Mononuclear cell (primary cell): ENCODE results near the gene KCNA10. TPM values are rescaled to one million over a fixed set of nuclear protein-coding genes. Genes with fewer than 3 reads are reported as not detected.

Experiments used
- H3K27me3 ChIP-seq: 2 replicates; pipeline ENCODE4 v1.6.0; 2011; ENCODE audit warnings: low read length, control low read depth; ENCODE audit not compliant: insufficient read depth
- H3K4me1 ChIP-seq: 2 replicates; pipeline ENCODE4 v1.5.1; 2011; ENCODE audit warnings: mild to moderate bottlenecking, low read length, control low read depth; ENCODE audit not compliant: insufficient read depth
- H3K4me3 ChIP-seq: 2 replicates; pipeline ENCODE4 v1.5.1; 2011; ENCODE audit warnings: mild to moderate bottlenecking, low read length, moderate library complexity
- H3K9me3 ChIP-seq: 2 replicates; pipeline ENCODE4 v1.5.1; 2011; ENCODE audit warnings: low read depth, mild to moderate bottlenecking, control low read depth, low read length
- total RNA-seq: library from RNA; depleted of rRNA; stranded (reverse); fragments of >200 nt; gene quantifications from one replicate; pipeline ENCODE4 v1.2.3, GENCODE V29; 2012

The KCNA10 gene
- total RNA-seq, 1 donor = not detected

GRCh38 chr1:110544753-110545152, 25.8 kb upstream of the KCNA10 start:
- Histone ChIP-seq H3K27me3 (no peaks in the 10 kb centered on the region), H3K4me3 (no peak overlapping the region), H3K4me1 (no peaks in the 10 kb centered on the region), H3K9me3 (no peaks in the 10 kb centered on the region)

GRCh38 chr1:110542725-110543124, 23.8 kb upstream of the KCNA10 start:
- no peaks in the 10 kb centered on the region for H3K9me3 ChIP-seq
- no peaks in the 10 kb centered on the region for H3K4me1 ChIP-seq
- no peak overlapping the region for H3K4me3 ChIP-seq
- no peaks in the 10 kb centered on the region for H3K27me3 ChIP-seq

- H3K4me1 ChIP-seq = no peaks in the 10 kb centered on the region
- H3K27me3 ChIP-seq = no peaks in the 10 kb centered on the region
- no peaks in the 10 kb centered on the region for H3K9me3 ChIP-seq
- no peak overlapping the region for H3K4me3 ChIP-seq
These were observed 23.0 kb upstream of the KCNA10 start for GRCh38 chr1:110541906-110542395.

- H3K9me3 ChIP-seq = no peaks in the 10 kb centered on the region
- H3K27me3 ChIP-seq = no peaks in the 10 kb centered on the region
- H3K4me1 ChIP-seq = no peaks in the 10 kb centered on the region
- no peak overlapping the region for H3K4me3 ChIP-seq
These were observed 22.1 kb upstream of the KCNA10 start for GRCh38 chr1:110540891-110541685.

- Histone ChIP-seq H3K4me3 (no peak overlapping the region), H3K9me3 (no peaks in the 10 kb centered on the region), H3K4me1 (no peaks in the 10 kb centered on the region), H3K27me3 (no peaks in the 10 kb centered on the region)
These were observed 19.9 kb upstream of the KCNA10 start for GRCh38 chr1:110538921-110539320.

- no peak overlapping the region for H3K4me3 ChIP-seq
- H3K27me3 ChIP-seq = no peaks in the 10 kb centered on the region
- H3K4me1 ChIP-seq = no peaks in the 10 kb centered on the region
- H3K9me3 ChIP-seq = no peaks in the 10 kb centered on the region
These were observed 19.1 kb upstream of the KCNA10 start for GRCh38 chr1:110538075-110538474.

GRCh38 chr1:110535985-110536384, 17.0 kb upstream of the KCNA10 start:
- no peak overlapping the region for H3K4me3 ChIP-seq
- H3K9me3 ChIP-seq = no peaks in the 10 kb centered on the region
- no peaks in the 10 kb centered on the region for H3K27me3 ChIP-seq
- H3K4me1 ChIP-seq = no peaks in the 10 kb centered on the region

- H3K4me1 ChIP-seq = no peaks in the 10 kb centered on the region
- H3K27me3 ChIP-seq = peaks cover 2% of the 10 kb centered on the region
- H3K9me3 ChIP-seq = no peaks in the 10 kb centered on the region
- no peak overlapping the region for H3K4me3 ChIP-seq
These were observed 14.3 kb upstream of the KCNA10 start for GRCh38 chr1:110533230-110533629.

- Histone ChIP-seq H3K27me3 (peaks cover 2% of the 10 kb centered on the region), H3K4me1 (no peaks in the 10 kb centered on the region), H3K4me3 (no peak overlapping the region), H3K9me3 (no peaks in the 10 kb centered on the region)
These were observed 10.0 kb upstream of the KCNA10 start for GRCh38 chr1:110529011-110529410.

GRCh38 chr1:110526201-110526780, 7.3 kb upstream of the KCNA10 start:
- Histone ChIP-seq H3K27me3 (peaks cover 4% of the 10 kb centered on the region), H3K4me1 (no peaks in the 10 kb centered on the region), H3K9me3 (no peaks in the 10 kb centered on the region), H3K4me3 (no peak overlapping the region)

- Histone ChIP-seq H3K27me3 (peaks cover 4% of the 10 kb centered on the region), H3K4me1 (no peaks in the 10 kb centered on the region), H3K4me3 (no peak overlapping the region), H3K9me3 (no peaks in the 10 kb centered on the region)
These were observed 6.2 kb upstream of the KCNA10 start for GRCh38 chr1:110525249-110525595.

- Histone ChIP-seq H3K9me3 (no peaks in the 10 kb centered on the region), H3K4me3 (no peak overlapping the region), H3K4me1 (no peaks in the 10 kb centered on the region), H3K27me3 (peaks cover 4% of the 10 kb centered on the region)
These were observed 5.6 kb upstream of the KCNA10 start for GRCh38 chr1:110524311-110525248.

GRCh38 chr1:110523011-110523410, 4.0 kb upstream of the KCNA10 start:
- Histone ChIP-seq H3K27me3 (peaks cover 2% of the 10 kb centered on the region), H3K9me3 (no peaks in the 10 kb centered on the region), H3K4me1 (no peaks in the 10 kb centered on the region), H3K4me3 (no peak overlapping the region)

- Histone ChIP-seq H3K27me3 (peaks cover 2% of the 10 kb centered on the region), H3K4me1 (no peaks in the 10 kb centered on the region), H3K4me3 (no peak overlapping the region), H3K9me3 (no peaks in the 10 kb centered on the region)
These were observed 3.6 kb upstream of the KCNA10 start for GRCh38 chr1:110522560-110522959.

- no peaks in the 10 kb centered on the region for H3K9me3 ChIP-seq
- no peak overlapping the region for H3K4me3 ChIP-seq
- H3K27me3 ChIP-seq = peaks cover 2% of the 10 kb centered on the region
- no peaks in the 10 kb centered on the region for H3K4me1 ChIP-seq
These were observed 1.9 kb upstream of the KCNA10 start for GRCh38 chr1:110520827-110521226.
